Lung (tissue), 12 donors: ENCODE data around the gene ZNF79. TPM values are rescaled to one million over a fixed set of nuclear protein-coding genes. Genes with fewer than 3 reads are reported as not detected.

Experiments
- ATAC-seq: fragments of 200-7000 bp; cut with Tn5 transposase; one replicate; pipeline ENCODE4 v1.9.1; 2020; ENCODE audit warnings: moderate number of reproducible peaks; ENCODE audit not compliant: insufficient read depth, low FRiP score
- DNase-seq, 3 donors: peaks; one replicate each; pipeline ENCODE4 v3.0.0-alpha.2; 2013 to 2017
- H3K27ac ChIP-seq, 2 donors: one replicate each; pipeline ENCODE4 v1.5.1; 2013; ENCODE audit warnings: mild to moderate bottlenecking in 2 of 2, moderate library complexity in 2 of 2, control low read depth in 1 of 2, inconsistent platforms in 1 of 2, low read depth in 1 of 2, low read length in 1 of 2
- H3K27me3 ChIP-seq, 3 donors: one replicate each; pipeline ENCODE4 v1.5.1; 2013; ENCODE audit warnings: low read length in 2 of 3; ENCODE audit not compliant: control insufficient read depth in 3 of 3, insufficient read depth in 3 of 3
- H3K36me3 ChIP-seq, 4 donors: one replicate each; pipeline ENCODE4 v1.5.1; 2013; ENCODE audit warnings: low read length in 4 of 4, mild to moderate bottlenecking in 1 of 4, moderate library complexity in 1 of 4; ENCODE audit not compliant: control insufficient read depth in 4 of 4, insufficient read depth in 4 of 4
- H3K4me1 ChIP-seq, 5 donors: one replicate each; pipeline ENCODE4 v1.5.1; 2013; ENCODE audit warnings: low read length in 5 of 5, mild to moderate bottlenecking in 2 of 5, moderate library complexity in 1 of 5; ENCODE audit not compliant: control insufficient read depth in 5 of 5, insufficient read depth in 5 of 5
- H3K4me3 ChIP-seq: one replicate; pipeline ENCODE4 v1.5.1; 2013; ENCODE audit warnings: mild to moderate bottlenecking, control low read depth, moderate library complexity
- H3K9ac ChIP-seq, 2 donors: one replicate each; pipeline ENCODE4 v1.5.1; 2013; ENCODE audit warnings: low read length in 2 of 2, control low read depth in 1 of 2; ENCODE audit not compliant: insufficient read depth in 1 of 2
- H3K9me3 ChIP-seq, 4 donors: one replicate each; pipeline ENCODE4 v1.5.1; 2013; ENCODE audit warnings: low read length in 3 of 4, mild to moderate bottlenecking in 1 of 4, moderate library complexity in 1 of 4; ENCODE audit not compliant: control insufficient read depth in 4 of 4, insufficient read depth in 3 of 4
- WGBS, 2 donors: extraction: QIAGEN DNeasy Blood & Tissue Kit; methylation state at CpG; one replicate each; pipeline ENCODE4 v1.1.7; 2013; 5-methylcytosine and 5-hydroxymethylcytosine counted together
- polyA plus RNA-seq, 2 donors: library from polyadenylated mRNA; stranded (reverse); fragments of 200-250 nt; gene quantifications; one replicate each; pipeline ENCODE4 v1.2.1, GENCODE V29; 2013
- total RNA-seq, 2 donors: library from RNA; depleted of rRNA in 1 of 2; stranded (reverse); fragments of >200 nt in 1 of 2; gene quantifications; one replicate each; pipeline ENCODE4 v1.2.1, GENCODE V29; 2014 to 2021
- TF ChIP-seq, protein P1 (sequence below): IDR thresholded peaks from 2 replicates; pipeline ENCODE4 v1.5.1; 2012; ENCODE audit warnings: mild to moderate bottlenecking; ENCODE audit errors: control extremely low read depth, extremely low read depth
- donor health status: control.
- donor health status: control.
- donor health status: Bipolar disorder and iron deficiency.
- donor health status: healthy.
- donor health status: DM: yes; HTN: yes; CAD: no.

The ZNF79 gene
- total and polyA plus RNA-seq, 4 donors: 3.1 to 9.3 (median 5.9) TPM

DNA sequence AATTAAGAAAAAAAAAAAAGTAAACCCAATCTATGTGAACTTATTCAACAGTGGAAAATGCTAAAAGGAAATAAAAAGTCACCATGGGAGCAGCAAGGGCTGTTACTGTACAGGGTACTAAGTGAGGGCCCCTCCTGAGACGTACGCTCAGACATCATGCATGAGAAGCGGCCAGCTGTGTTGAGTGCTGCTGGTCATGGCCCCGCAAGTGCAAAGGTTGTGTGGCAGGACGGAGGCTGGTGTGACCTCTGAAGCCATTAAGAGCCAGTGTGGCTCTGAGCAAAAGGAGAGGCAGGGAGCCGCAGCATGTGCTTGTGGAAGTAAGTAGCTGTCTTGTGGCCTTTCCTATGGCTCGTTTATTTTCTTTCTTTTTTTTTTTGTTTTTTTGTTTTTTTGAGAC is 3.1 kb upstream of the ZNF79 start:
- Histone ChIP-seq H3K27ac (no peak overlapping the region), H3K4me1 (peaks cover 0 to 19% (median 10%) of the 10 kb centered on the region in 5 donors), H3K27me3 (no peaks in the 10 kb centered on the region), H3K4me3 (no peak overlapping the region), H3K36me3 (peaks cover 0 to 2% (median 0%) of the 10 kb centered on the region in 4 donors), H3K9ac (no peak overlapping the region), H3K9me3 (no peaks in the 10 kb centered on the region)
- TF ChIP-seq, protein P1, sequence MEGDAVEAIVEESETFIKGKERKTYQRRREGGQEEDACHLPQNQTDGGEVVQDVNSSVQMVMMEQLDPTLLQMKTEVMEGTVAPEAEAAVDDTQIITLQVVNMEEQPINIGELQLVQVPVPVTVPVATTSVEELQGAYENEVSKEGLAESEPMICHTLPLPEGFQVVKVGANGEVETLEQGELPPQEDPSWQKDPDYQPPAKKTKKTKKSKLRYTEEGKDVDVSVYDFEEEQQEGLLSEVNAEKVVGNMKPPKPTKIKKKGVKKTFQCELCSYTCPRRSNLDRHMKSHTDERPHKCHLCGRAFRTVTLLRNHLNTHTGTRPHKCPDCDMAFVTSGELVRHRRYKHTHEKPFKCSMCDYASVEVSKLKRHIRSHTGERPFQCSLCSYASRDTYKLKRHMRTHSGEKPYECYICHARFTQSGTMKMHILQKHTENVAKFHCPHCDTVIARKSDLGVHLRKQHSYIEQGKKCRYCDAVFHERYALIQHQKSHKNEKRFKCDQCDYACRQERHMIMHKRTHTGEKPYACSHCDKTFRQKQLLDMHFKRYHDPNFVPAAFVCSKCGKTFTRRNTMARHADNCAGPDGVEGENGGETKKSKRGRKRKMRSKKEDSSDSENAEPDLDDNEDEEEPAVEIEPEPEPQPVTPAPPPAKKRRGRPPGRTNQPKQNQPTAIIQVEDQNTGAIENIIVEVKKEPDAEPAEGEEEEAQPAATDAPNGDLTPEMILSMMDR: no peak
- DNase-seq (no peak), ATAC-seq (no peak)
- WGBS, 2 donors: 94 to 95% methylated on average over 7 of the region's 7 CpGs

DNA sequence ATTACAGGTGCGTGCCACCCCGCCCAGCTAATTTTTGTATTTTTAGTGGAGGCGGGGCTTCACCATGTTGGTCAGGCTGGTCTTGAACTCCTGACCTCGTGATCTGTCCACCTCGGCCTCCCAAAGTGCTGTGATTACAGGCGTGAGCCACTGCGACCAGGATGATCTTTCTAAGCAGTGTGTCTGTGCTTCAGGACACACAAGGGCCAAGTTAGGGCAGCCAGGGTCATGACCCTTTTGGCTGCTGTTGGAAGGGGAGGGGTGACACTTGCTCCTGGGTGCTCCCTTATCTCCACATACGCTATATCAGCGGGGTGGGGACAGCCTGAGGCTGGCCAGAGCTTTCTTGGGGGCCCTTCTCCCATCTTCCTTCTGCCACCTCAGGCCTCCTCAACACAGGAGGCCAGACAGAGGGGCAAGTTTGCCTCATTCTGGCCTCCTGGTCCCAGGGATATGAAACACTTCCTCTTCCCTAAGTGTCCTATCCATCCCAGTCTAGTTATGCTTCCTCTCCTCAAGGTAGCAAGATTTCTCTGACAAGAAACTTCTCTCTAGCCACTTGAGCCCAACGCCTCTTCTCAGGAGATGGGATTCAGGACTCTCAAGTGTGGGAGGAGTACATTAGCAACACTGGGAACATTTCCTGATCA is 1.9 kb upstream of the ZNF79 start:
- Histone ChIP-seq H3K9ac (no peak overlapping the region), H3K27ac (no peak overlapping the region), H3K4me1 (peaks cover 0 to 19% (median 10%) of the 10 kb centered on the region in 5 donors), H3K36me3 (peaks cover 0 to 2% (median 0%) of the 10 kb centered on the region in 4 donors), H3K9me3 (no peaks in the 10 kb centered on the region), H3K27me3 (no peaks in the 10 kb centered on the region), H3K4me3 (no peak overlapping the region)
- WGBS, 2 donors: 92 to 95% methylated on average over 10 of the region's 10 CpGs
- ATAC-seq: no peak
- DNase-seq: no peak
- TF ChIP-seq, protein P1: no peak

DNA sequence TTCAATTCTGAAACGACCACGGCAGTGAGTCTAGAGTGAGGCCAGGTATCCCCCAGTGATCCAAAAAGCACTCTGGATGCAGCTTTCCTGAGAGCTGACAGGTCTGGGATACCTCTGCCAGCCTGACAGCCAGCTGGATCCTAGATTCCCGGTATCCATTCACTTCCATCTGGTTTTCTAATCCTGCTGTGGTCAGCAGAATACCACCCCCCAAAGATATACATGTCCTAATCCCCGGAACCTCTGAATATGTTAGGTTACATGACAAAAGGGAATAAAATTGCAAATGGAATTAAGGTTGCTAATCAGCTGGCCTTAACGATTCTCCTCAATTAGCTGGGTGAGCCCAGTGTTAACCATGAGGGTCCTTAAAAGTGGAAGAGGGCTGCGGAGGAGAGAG is 1.4 kb upstream of the ZNF79 start:
- Histone ChIP-seq H3K9ac (peak overlapping the region in 1 of 2 donors; percentile 90), H3K4me3 (no peak overlapping the region), H3K27me3 (no peaks in the 10 kb centered on the region), H3K4me1 (peaks cover 0 to 19% (median 10%) of the 10 kb centered on the region in 5 donors), H3K9me3 (no peaks in the 10 kb centered on the region), H3K27ac (no peak overlapping the region), H3K36me3 (peaks cover 0 to 2% (median under 1%) of the 10 kb centered on the region in 4 donors)
- DNase-seq: no peak
- ATAC-seq: no peak
- 58 to 67% methylated on average over 6 of the region's 6 CpGs for WGBS, 2 donors
- TF ChIP-seq, protein P1: no peak
